ENCODE data around the gene CRB1.

GRCh38 chr1:197336571-197336970 is 68.5 kb downstream of the CRB1 start:
- TF ChIP-seq CTCF (IDR thresholded peaks at IDR 0.05): no peak
- no peak for TF ChIP-seq POLR2AphosphoS5 (IDR thresholded peaks at IDR 0.05)
- TF ChIP-seq EP300 (IDR thresholded peaks at IDR 0.05): no peak
